B cell (primary cell): ENCODE measurements around the gene SMIM1. TPM values are rescaled to one million over a fixed set of nuclear protein-coding genes. Genes with fewer than 3 reads are reported as not detected.
"Not testable (repeated sequence)": the region's sequence is repeated elsewhere in the genome, so short reads cannot be mapped to it uniquely, and the experiment has no call there.

ENCODE experiments used
- ATAC-seq: fragments of 200-7000 bp; cut with Tn5 transposase; one replicate; pipeline ENCODE4 v1.10.0; 2021; ENCODE audit warnings: low read depth, mild to moderate bottlenecking, moderate number of reproducible peaks, moderate library complexity
- CTCF ChIA-PET: fragments of 350-600 bp; sonication (Branson Sonifier 250); formaldehyde crosslinking; loops from one replicate; lab custom pipeline; 2021; ENCODE audit warnings: antibody characterized with exemption, inconsistent platforms; lab: Charles Lee
- POLR2A ChIA-PET: fragments of 350-600 bp; sonication (Branson Sonifier 250); formaldehyde crosslinking; loops from one replicate; lab custom pipeline; 2021; ENCODE audit warnings: antibody characterized with exemption; lab: Charles Lee
- DNase-seq: peaks from one replicate; pipeline ENCODE4 v3.0.0; 2013
- H2AFZ ChIP-seq: 2 replicates; pipeline ENCODE4 v1.6.1; 2012; ENCODE audit warnings: mild to moderate bottlenecking, low read depth, low read length; ENCODE audit not compliant: insufficient read depth, poor library complexity, severe bottlenecking
- H3K27ac ChIP-seq, 2 donors: 1 replicate in 1 of 2; 2 replicates in 1 of 2; pipeline ENCODE4 v1.5.1; 2012 to 2013; ENCODE audit warnings: low read length in 2 of 2, mild to moderate bottlenecking in 2 of 2, moderate library complexity in 1 of 2
- H3K27me3 ChIP-seq, 4 experiments: fragments of 200-600 bp in 1 of 4; sonication (generic) in 1 of 4; replicated peaks in 1 of 4; 1 replicate in 2 of 4; 2 replicates in 2 of 4; pipeline versions ENCODE4 v1.6.1 to v1.7.0; 2013 to 2016; ENCODE audit warnings: low read length in 3 of 4, mild to moderate bottlenecking in 2 of 4, mixed read lengths in 1 of 4, moderate library complexity in 1 of 4; ENCODE audit not compliant: insufficient read depth in 4 of 4, control insufficient read depth in 3 of 4; ENCODE audit errors: control extremely low read depth in 1 of 4
- H3K36me3 ChIP-seq, 2 experiments: replicated peaks in 1 of 2; 1 replicate in 1 of 2; 2 replicates in 1 of 2; pipeline versions ENCODE4 v1.6.1 to v1.7.1; 2013; ENCODE audit warnings: low read length in 1 of 2; ENCODE audit not compliant: insufficient read depth in 2 of 2, control insufficient read depth in 1 of 2; ENCODE audit errors: control extremely low read depth in 1 of 2, extremely low read depth in 1 of 2
- H3K4me1 ChIP-seq, 2 donors: fragments of 200-600 bp in 1 of 2; sonication (generic) in 1 of 2; 1 replicate in 1 of 2; 2 replicates in 1 of 2; pipeline versions ENCODE4 v1.5.1 to v1.6.1; 2013 to 2017; ENCODE audit warnings: low read length in 2 of 2; ENCODE audit not compliant: control insufficient read depth in 2 of 2, insufficient read depth in 2 of 2
- H3K4me2 ChIP-seq: replicated peaks from 2 replicates; pipeline ENCODE3; 2012; ENCODE audit warnings: mild to moderate bottlenecking, low read depth, low read length; ENCODE audit not compliant: poor library complexity, severe bottlenecking
- H3K4me3 ChIP-seq, 5 experiments: fragments of 200-600 bp in 1 of 5; sonication (generic) in 1 of 5; 1 replicate in 3 of 5; 2 replicates in 2 of 5; pipeline versions ENCODE4 v1.5.1 to v1.7.0; 2011 to 2016; ENCODE audit warnings: low read length in 4 of 5, mild to moderate bottlenecking in 4 of 5, low read depth in 2 of 5, control low read depth in 1 of 5, moderate library complexity in 1 of 5; ENCODE audit not compliant: insufficient read depth in 1 of 5; ENCODE audit errors: control extremely low read depth in 1 of 5, extremely low read depth in 1 of 5
- H3K79me2 ChIP-seq: fragments of 200-600 bp; sonication (generic); one replicate; pipeline ENCODE4 v1.6.0; 2016; ENCODE audit warnings: low read length; ENCODE audit not compliant: control insufficient read depth, insufficient read depth
- H3K9ac ChIP-seq: fragments of 200-600 bp; sonication (generic); 2 replicates; pipeline ENCODE4 v1.6.1; 2017; ENCODE audit warnings: mild to moderate bottlenecking, low read length, moderate library complexity
- H3K9me3 ChIP-seq, 3 donors: one replicate each; pipeline versions ENCODE4 v1.6.1 to v1.7.1; 2013; ENCODE audit warnings: low read length in 2 of 3; ENCODE audit not compliant: control insufficient read depth in 2 of 3, insufficient read depth in 1 of 3; ENCODE audit errors: control extremely low read depth in 1 of 3
- H4K20me1 ChIP-seq: 2 replicates; pipeline ENCODE4 v1.6.0; 2012; ENCODE audit warnings: mild to moderate bottlenecking, low read length; ENCODE audit not compliant: insufficient read depth, control insufficient read depth, poor library complexity, severe bottlenecking
- H3K27ac Mint-ChIP-seq: one replicate; pipeline ENCODE4 v1.8.0; 2021; ENCODE audit warnings: mixed read lengths
- H3K27me3 Mint-ChIP-seq: one replicate; pipeline ENCODE4 v1.8.0; 2021; ENCODE audit warnings: mixed read lengths
- H3K4me1 Mint-ChIP-seq: one replicate; pipeline ENCODE4 v1.8.0; 2021; ENCODE audit warnings: mixed read lengths
- H3K4me3 Mint-ChIP-seq: one replicate; pipeline ENCODE4 v1.8.0; 2021; ENCODE audit warnings: mixed read lengths
- H3K9me3 Mint-ChIP-seq: one replicate; pipeline ENCODE4 v1.8.0; 2022; ENCODE audit warnings: mixed read lengths; ENCODE audit not compliant: insufficient read depth
- WGBS: methylation state at CpG from one replicate; pipeline ENCODE4 v1.1.5; 2013; ENCODE audit warnings: missing lambda C conversion rate; ENCODE audit not compliant: insufficient coverage; 5-methylcytosine and 5-hydroxymethylcytosine counted together
- intact Hi-C: fragments of 100-400 bp; cut with micrococcal nuclease; formaldehyde crosslinking; loops from one replicate; pipeline ENCODE4 v1.10.0; 2022
- polyA plus RNA-seq: library from polyadenylated mRNA; depleted of rRNA; stranded (reverse); fragments of >200 nt; gene quantifications from 2 replicates; pipeline ENCODE4 v1.2.3, GENCODE V29; 2012
- total RNA-seq, 2 donors: library from RNA; stranded (reverse); fragments of 120-200 nt in 1 of 2; gene quantifications; 1 replicate in 1 of 2; 2 replicates in 1 of 2; pipeline versions ENCODE4 v1.2.3 to v1.2.4, GENCODE V29; 2013 to 2022
- TF ChIP-seq, protein P1 (sequence below): fragments of 200-600 bp; IDR thresholded peaks from one replicate; pipeline ENCODE4 v1.8.0; 2022; ENCODE audit warnings: antibody characterized with exemption, mild to moderate bottlenecking

The SMIM1 gene
- total and polyA plus RNA-seq, 2 donors (not counting 1 experiment from before 2014, with no cell fraction given) = 2.6 to 9.0 TPM

DNA sequence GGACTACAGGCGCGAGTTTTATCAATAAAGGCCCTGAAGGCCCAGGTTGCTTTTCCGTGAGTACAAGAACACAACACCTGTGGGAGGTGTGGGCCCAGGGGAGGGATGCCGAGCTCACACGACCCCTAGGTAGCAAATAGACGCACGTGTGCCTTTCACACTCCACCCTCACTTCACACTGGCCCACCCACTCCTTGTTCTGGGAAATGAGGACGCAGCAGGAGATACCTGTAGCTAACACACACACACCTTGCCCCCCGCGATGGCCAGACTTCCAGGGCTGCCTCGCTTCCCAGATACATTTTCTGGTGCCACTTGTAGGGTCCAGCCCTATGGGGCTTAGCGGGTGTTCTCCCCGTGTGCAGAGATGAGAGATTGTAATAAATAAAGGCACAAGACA lies 24.6 kb upstream of the SMIM1 start:
- Mint-ChIP-seq H3K27me3 (peaks cover 9% of the 10 kb centered on the region), H3K4me1 (peaks cover 27% of the 10 kb centered on the region), H3K9me3 (no peaks in the 10 kb centered on the region), H3K27ac (no peak overlapping the region), H3K4me3 (peak overlapping the region; percentile 90)
- H3K27ac ChIP-seq = no peak overlapping the region
- ChIA-PET POLR2A (no interaction called here), CTCF (no interaction called here)
- no peaks in the 10 kb centered on the region for H3K9me3 ChIP-seq
- peak overlapping the region; percentile 83 for H3K9ac ChIP-seq
- TF ChIP-seq, protein P1, sequence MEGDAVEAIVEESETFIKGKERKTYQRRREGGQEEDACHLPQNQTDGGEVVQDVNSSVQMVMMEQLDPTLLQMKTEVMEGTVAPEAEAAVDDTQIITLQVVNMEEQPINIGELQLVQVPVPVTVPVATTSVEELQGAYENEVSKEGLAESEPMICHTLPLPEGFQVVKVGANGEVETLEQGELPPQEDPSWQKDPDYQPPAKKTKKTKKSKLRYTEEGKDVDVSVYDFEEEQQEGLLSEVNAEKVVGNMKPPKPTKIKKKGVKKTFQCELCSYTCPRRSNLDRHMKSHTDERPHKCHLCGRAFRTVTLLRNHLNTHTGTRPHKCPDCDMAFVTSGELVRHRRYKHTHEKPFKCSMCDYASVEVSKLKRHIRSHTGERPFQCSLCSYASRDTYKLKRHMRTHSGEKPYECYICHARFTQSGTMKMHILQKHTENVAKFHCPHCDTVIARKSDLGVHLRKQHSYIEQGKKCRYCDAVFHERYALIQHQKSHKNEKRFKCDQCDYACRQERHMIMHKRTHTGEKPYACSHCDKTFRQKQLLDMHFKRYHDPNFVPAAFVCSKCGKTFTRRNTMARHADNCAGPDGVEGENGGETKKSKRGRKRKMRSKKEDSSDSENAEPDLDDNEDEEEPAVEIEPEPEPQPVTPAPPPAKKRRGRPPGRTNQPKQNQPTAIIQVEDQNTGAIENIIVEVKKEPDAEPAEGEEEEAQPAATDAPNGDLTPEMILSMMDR = no peak
- H2AFZ ChIP-seq = peak overlapping the region; percentile 81
- H3K79me2 ChIP-seq = no peaks in the 10 kb centered on the region
- H3K4me1 ChIP-seq = peaks cover 9 to 18% of the 10 kb centered on the region in 2 donors
- no peak for DNase-seq
- peaks cover 0 to 7% (median 0%) of the 10 kb centered on the region in 4 experiments for H3K27me3 ChIP-seq
- ATAC-seq = no peak
- intact Hi-C loops = loop anchor here (1.0 kb wide), 2 partner anchors 24 to 48 kb away; partner anchors contain the start of genes LRRC47 and SMIM1
- no peaks in the 10 kb centered on the region for H3K36me3 ChIP-seq
- H4K20me1 ChIP-seq = no peaks in the 10 kb centered on the region
- peak overlapping the region in 2 of 5 experiments; percentile 71 to 74 for H3K4me3 ChIP-seq
- 100% methylated on average over 4 of the region's 13 CpGs for WGBS
- peak overlapping the region; percentile 96 for H3K4me2 ChIP-seq

DNA sequence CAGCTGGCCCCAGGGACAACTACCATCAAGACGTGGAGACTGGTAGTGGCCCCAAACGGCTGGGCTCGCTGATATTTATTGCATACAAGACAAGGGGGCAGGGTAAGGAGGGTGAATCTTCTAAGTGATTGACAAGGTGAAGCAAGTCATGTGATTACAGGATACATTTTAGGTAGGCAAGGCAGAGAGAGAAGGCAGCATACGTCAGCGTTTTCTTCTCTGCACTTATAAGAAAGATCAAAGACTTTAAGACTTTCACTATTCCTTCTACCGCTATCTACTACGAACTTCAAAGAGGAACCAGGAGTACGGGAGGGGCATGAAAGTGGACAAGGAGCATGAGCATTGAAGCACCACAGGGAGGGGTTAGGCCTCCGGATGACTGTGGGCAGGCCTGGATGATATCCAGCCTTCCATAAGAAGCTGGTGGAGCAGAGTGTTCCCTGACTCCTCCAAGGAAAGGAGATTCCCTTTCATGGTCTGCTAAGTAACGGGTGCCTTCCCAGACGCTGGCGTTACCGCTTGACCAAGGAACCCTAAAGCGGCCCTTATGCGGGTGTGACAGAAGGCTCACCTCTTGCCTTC lies 24.1 kb upstream of the SMIM1 start:
- H3K79me2 ChIP-seq, DNase-seq, H3K27ac Mint-ChIP-seq, H4K20me1 ChIP-seq, H3K9ac ChIP-seq, POLR2A ChIA-PET, H3K36me3 ChIP-seq, H3K27ac ChIP-seq, H3K4me2 ChIP-seq, H3K27me3 Mint-ChIP-seq, H3K27me3 ChIP-seq, H3K9me3 ChIP-seq, H3K9me3 Mint-ChIP-seq, ATAC-seq, intact Hi-C loops, H3K4me3 ChIP-seq: not testable (repeated sequence)
- peak overlapping the region; percentile 81 for H2AFZ ChIP-seq
- H3K4me1 ChIP-seq = peaks cover 9 to 18% of the 10 kb centered on the region in 2 donors
- CTCF ChIA-PET = interaction anchor here (1.1 kb wide), 1 partner anchor 24 kb away, joined by 4 read pairs; no protein-coding TSS in a partner anchor
- H3K4me3 Mint-ChIP-seq = peak overlapping the region; percentile 90
- 95% methylated on average over 4 of the region's 15 CpGs for WGBS
- peaks cover 24% of the 10 kb centered on the region for H3K4me1 Mint-ChIP-seq
